Right lung (tissue), 5 donors: ENCODE results near the gene RPL10A. TPM values are rescaled to one million over a fixed set of nuclear protein-coding genes. Genes with fewer than 3 reads are reported as not detected.
"Not testable (repeated sequence)": the region's sequence is repeated elsewhere in the genome, so short reads cannot be mapped to it uniquely, and the experiment has no call there.

Experiments
- DNase-seq, 2 donors: peaks; one replicate each; pipeline ENCODE4 v3.0.0-alpha.2; 2013
- polyA plus RNA-seq, 5 donors: library from polyadenylated mRNA; unstranded; fragments of 120-200 nt; gene quantifications; one replicate each; pipeline versions ENCODE4 v1.2.1 to v1.2.3, GENCODE V29; 2013; ENCODE audit warnings: inconsistent platforms in 1 of 5, low replicate concordance in 1 of 5; ENCODE audit not compliant: insufficient read length in 5 of 5, insufficient read depth in 1 of 5

The RPL10A gene
- polyA plus RNA-seq, 5 donors: 2,506 to 2,722 (median 2,619) TPM

- no peak for DNase-seq
Measured at GRCh38 chr6:35505999-35506412, 37.8 kb downstream of the RPL10A start.

DNA sequence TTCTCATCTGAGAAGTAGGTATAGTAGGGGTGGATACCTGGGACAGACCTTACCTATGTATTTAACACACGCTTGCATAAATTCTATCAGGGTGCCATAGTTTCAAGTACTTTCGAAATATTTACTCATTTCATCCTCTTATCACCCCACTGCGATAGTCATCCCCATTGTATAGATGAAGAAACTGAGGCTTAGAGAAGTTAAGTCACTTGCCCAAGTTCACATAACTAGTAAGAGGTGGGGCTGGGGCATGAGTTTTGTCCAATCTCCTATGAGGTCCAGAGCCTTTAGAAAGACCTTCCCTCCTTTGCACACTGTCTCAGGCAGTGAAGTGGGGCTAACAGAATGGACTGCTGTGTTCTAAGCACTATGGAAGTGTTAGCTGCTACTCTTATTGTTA, 38.3 kb downstream of the RPL10A start:
- DNase-seq: no peak

DNA sequence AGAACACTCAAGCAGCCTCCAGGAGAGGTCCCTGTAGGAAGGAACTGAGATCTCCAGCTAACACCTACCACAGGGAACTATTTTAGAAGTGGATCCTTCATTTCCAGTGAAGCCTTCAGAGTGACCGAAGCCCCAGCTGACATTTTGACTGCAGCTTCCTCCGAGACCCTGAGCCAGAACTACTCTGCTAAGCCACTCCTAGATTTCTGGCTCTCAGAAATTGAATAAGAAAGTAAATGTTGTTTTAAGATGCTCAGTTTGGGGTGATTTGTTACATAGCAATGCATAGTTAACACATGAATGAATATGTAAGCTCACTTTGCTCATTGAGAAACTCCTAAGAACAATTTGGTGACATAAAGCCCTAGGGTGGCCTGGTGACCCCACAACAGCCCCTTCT, 39.0 kb downstream of the RPL10A start:
- no peak for DNase-seq

DNA sequence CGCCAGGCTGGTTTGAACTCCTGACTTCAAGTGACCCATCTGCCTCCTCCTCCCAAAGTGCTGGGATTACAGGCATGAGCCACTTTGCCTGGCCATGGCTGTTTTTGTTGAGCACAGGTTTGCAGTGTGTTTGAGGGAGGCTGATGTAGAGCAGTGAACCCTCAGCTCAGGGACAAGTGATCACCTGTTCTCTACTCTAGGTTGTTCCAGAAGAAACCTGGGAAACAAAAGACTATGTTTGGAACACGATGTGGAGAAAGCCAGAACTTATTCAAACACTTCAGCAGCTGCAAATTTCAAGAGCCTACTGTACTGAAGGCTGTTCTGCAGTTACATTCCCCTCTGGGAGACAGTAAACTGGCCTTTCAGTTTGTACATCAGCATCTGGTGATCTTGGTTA, 39.8 kb downstream of the RPL10A start:
- no peak for DNase-seq

DNA sequence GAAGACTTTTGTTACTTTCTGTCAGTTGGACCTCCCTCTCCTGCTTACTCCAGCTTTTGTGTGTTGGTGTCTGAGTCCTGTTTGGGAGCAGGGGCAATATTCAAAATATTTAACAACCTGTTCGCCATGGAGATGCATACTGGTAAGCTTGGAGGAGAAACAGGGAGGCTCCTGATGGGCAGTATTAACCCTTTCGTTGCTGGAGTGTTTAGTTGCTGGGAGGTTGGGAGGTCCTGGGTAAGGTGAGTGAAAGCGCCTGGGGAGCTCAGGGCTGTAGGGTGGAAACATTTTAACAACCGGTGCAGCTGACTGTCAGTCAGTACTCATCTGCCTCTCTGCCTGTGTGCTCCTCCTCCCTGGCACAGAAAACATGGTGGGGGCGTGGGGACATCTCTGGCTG, 40.3 kb downstream of the RPL10A start:
- no peak for DNase-seq

DNA sequence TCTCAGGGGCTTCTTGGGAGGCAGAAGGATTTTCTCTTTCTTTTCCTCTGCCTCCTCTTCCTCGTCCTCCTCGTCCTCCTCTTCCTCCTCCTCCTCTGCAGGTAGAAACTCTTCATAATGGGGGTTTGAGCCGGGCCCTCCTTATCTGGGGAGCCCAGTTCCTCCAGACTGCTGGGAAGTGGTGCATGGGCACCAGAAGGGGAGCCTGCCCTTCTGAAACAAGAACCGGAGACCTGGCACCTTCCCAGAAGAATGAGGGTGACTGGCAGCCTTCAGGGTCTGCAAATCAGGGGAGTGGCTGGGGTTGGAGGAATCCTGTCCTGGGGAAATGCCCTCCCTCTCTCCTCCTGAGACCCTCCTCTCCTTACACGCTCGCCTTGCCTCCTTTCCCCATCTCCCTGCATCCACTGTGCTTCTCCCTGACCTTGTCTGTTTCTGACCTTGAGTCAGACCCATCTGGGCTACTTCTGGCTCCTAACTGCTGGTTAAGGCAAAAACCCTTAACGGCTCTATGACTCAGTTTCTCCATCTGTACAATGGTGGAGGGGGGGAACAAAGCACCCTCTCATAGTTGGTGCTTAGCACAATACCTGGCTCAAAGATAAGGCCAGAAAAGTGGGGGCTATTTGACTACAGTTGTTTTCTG, 42.8 kb downstream of the RPL10A start:
- no peak for DNase-seq

DNA sequence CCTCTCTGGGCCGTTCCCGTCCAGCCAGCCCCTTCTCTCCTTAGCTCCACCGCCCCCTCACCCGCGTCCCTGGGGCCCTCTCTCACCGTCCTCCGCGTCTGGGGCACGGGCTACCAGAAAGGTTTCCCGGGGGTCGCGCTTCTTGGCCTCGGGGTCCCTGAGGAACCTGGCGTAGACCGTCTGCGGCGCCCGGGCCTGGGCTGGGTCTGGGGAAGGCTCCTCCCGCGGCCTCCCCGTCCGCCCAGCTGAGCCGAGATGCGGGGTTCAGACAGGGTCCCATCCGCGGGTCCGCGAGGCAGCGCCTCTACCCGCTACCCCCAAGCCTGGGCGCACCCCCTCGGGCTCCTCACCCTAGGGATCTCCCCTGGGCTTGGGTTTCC, 43.4 kb downstream of the RPL10A start:
- DNase-seq: no peak

DNA sequence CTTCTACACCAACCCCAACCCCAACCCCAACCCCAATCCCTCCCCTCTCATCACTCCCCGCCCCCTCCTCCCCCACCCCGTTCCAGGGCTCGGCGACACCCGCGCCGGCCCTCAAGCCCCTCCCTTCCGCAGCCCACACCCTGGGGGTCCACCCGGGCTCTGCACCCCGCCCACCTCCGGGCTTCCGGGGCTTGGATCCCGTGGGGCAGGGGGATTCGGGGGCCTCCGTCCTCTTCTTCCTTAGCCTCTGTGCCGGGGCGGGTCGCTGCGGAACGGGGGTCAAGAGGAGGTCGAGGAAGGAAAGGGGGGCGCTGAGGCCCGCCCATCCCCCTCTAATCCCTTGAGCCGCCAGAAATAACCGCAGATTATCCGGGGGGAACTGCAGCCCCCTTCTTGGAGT, 43.8 kb downstream of the RPL10A start:
- DNase-seq: no peak

DNA sequence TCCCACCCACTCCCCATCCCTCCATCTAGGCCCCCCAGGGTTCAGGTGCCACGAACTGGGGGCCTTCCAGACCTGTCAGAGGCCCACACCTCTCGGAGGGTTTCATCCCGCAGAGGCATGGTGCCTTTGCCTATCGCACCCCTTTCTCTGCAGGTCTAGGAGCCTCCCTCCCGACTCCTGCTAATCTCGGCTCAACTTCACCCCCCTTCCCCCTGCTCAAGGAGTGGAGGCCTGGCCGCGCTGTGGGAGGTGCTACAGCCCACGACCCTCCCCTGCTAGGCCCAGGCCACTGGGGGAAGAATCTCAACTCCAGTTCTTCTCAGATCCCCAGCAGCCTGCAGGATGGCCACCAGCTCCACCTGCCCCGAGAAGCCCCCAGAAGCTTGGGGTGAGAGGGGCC, 44.5 kb downstream of the RPL10A start, which contains the start of gene TULP1:
Gene TULP1 (minus strand): TSS at position 157 of the 400 bp plus-strand sequence. CDS start 38 bp downstream, at position 119.
- DNase-seq: no peak

DNA sequence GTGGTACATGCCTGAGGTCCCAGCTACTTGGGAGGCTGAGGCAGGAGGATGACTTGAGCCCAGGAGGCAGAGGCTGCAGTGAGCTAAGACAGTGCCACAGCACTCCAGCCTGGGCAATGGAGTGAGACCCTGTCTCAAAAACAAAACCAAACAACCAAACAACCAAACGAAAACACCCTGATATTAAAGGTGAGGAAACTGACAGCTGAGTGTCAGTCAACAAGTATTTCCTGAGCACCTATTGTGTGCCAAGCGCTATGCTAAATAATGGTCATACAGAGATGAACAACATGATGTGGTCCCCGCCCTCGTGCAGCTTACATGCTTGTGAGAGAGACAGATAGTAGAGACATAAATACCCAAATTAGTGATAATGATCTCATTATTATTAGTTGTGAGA, 46.4 kb downstream of the RPL10A start:
- no peak for DNase-seq

DNA sequence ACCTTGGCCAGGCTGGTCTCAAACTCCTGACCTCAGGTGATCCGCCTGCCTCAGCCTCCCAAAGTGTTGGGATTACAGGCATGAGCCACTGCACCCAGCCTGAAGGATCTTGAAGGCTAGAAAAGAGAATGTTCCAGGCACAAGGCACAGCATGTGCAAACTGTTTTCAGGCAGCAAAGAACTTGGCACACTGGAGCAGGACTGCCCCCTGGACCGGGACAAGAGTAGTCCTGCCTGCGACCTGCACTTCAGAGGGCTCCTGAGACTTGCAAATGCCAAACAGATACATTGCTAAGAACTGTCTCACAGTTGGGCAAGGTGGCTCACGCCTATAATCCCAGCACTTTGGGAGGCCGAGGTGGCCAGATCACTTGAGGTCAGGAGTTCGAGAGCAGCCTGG, 47.7 kb downstream of the RPL10A start:
- DNase-seq: not testable (repeated sequence)

- DNase-seq: no peak
Measured at GRCh38 chr6:35516712-35517111, 48.5 kb downstream of the RPL10A start.

DNA sequence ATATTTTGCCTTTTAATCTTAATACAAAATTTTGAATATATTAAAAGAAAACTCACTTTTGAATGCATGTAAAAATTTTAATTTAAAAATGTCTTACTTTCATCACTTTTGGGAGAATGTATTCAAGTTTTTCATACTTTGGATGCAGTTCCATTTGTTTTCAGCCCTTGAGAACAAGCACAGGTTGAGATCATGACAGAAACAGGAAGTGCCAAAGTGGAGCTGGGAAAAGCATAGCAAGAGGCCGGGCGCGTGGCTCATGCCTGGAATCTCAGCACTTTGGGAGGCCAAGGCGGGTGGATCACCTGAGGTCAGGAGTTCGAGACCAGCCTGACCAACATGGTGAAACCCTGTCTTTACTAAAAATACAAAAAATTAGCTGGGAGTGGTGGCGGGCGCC, 49.8 kb downstream of the RPL10A start:
- DNase-seq: not testable (repeated sequence)

DNA sequence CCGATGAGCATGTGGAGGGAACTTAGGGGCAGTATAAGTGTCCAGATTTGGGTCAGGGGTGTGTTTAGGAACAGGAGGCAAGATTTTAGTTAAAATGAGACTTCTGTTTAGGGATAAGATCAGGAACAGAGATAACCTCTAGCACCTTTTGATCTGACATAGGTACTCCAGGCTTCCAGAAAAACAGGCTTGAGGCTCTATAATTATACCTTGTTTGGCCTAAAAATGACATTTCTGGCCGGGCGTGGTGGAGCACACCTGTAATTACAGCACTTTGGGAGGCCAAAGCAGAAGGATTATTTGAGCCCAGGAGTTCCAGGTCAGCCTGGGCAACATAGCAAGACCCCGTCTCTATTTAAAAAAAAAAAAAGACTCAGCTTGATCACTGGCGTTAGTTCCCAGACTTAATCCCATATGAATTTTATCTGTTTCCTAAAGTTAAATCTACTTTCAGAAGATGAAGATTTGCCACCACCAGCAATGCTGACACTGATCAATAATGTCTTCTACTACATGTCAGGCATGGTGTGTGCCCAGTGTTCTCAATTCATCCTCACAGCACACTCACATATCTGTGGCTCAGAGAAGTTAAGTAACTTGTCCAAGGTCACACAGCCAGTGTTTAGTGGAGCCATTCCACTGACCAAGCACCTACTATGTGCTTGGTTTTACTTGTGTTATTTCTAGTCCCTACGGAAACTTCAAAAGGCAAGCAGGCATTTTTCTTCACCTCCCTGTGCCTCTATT, 50.5 kb downstream of the RPL10A start:
- DNase-seq: no peak

GRCh38 chr6:35519313-35520015, 51.3 kb downstream of the RPL10A start:
- no peak for DNase-seq

Other genes with a start within 250 kb of the RPL10A start
- gene ZNF76, start 208.7 kb upstream of the RPL10A start, polyA plus RNA-seq: 10 to 100 TPM; 34.8 to 49.3 (median 41.2) TPM
- gene DEF6, start 170.6 kb upstream of the RPL10A start, polyA plus RNA-seq: 10 to 100 TPM in 1 of 5 donors, 1 to 10 TPM in 4; 6.4 to 10.4 (median 7.0) TPM
- 10 to 100 TPM; 18.5 to 27.4 (median 25.0) TPM for gene PPARD, start 125.8 kb upstream of the RPL10A start, polyA plus RNA-seq
- gene FANCE, start 16.1 kb upstream of the RPL10A start, polyA plus RNA-seq: 10 to 100 TPM in 4 of 5 donors, 1 to 10 TPM in 1; 9.6 to 13.3 (median 12.2) TPM
- gene TEAD3, start 28.7 kb downstream of the RPL10A start, polyA plus RNA-seq: 10 to 100 TPM; 32.0 to 56.7 (median 48.4) TPM
- 1 to 10 TPM; 3.9 to 8.2 (median 6.3) TPM for gene TULP1, start 44.5 kb downstream of the RPL10A start, polyA plus RNA-seq
- gene FKBP5, start 220.5 kb downstream of the RPL10A start, polyA plus RNA-seq: 10 to 100 TPM; 15.8 to 19.5 (median 16.6) TPM